Activated CD8-positive, alpha-beta memory T cell treated with anti-CD3 and anti-CD28 coated beads, Interleukin-2, amount 50 U/mL, for 1 hour (primary cell): ENCODE data around the gene TBC1D12.
A peak's percentile ranks its signal among the peaks of the same experiment; 100 is the strongest.
"Not testable (repeated sequence)": the region's sequence is repeated elsewhere in the genome, so short reads cannot be mapped to it uniquely, and the experiment has no call there.

ENCODE experiments used
- DNase-seq: peaks from one replicate; pipeline ENCODE4 v3.0.0-alpha.2; 2020; ENCODE audit errors: extremely low read depth

TBC1D12 gene

GRCh38 chr10:94402204-94402842 is at the start of gene TBC1D12:
TBC1D12 (plus strand) TSS chr10:94402541; CDS start chr10:94402614, 73 bp downstream.
- no peak for DNase-seq

DNA sequence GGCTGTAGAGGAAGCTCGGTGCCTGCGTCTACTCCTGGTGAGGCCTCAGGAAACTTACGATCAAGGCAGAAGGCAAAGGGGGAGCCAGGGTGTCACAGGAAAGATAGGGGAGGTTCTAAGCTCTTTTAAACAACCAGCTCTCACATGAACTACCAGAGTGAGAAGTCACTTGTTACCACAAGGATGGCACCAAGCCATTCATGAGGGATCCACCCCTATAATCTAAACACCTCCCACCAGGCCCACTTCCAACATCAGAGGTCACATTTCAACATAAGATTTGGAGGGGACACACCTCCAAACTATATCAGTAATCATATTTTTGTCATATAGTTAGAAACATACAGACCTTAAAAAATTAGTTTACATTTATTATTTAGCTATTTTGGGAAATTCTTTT is 49.0 kb upstream of the TBC1D12 start:
- DNase-seq = no peak

- no peak for DNase-seq
Measured at GRCh38 chr10:94355841-94356240, 46.5 kb upstream of the TBC1D12 start.

GRCh38 chr10:94357193-94357592 is 45.1 kb upstream of the TBC1D12 start:
- no peak for DNase-seq

DNA sequence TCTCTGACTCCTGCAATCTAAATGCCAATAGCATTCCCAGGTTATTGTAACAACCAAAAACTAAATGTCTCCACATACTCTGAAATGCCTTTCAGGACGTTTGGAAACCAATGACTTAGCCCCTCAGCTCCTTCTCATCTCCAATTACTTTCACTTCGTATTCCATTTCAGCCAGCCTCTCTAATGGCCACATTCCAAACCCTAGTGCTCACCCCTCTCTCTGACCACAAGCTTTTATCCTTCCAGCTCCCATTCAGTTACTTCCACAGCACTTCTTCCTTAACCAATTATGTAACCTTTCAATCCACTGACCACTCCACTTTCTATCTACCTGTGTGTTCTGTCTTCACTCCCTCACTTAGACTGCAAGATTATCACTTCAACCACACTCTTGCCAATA is 43.9 kb upstream of the TBC1D12 start:
- no peak for DNase-seq

- no peak for DNase-seq
Measured at GRCh38 chr10:94361171-94361794, 41.1 kb upstream of the TBC1D12 start.

GRCh38 chr10:94362360-94363250 is 39.7 kb upstream of the TBC1D12 start, which contains the start of gene NOC3L:
NOC3L (minus strand) TSS chr10:94362939; CDS start chr10:94362838, 101 bp downstream.
- DNase-seq = peak; percentile 80

DNA sequence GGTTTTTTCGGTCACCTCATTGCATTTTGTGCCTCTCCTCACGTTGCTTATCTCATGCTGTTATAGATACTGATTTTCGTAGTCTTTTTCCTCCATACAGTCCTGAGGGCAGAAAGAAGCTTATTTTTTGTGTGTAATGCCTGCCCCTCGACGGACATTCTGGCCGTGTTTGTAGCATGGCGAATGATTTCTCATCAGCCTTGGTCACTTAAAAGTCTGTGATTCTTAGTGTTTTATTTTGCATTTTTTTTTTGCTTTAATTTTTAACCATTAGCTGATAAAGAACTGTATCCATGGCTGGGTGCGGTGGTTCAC is 39.1 kb upstream of the TBC1D12 start:
- no peak for DNase-seq

- no peak for DNase-seq
Measured at GRCh38 chr10:94364482-94364881, 37.9 kb upstream of the TBC1D12 start.

- no peak for DNase-seq
Measured at GRCh38 chr10:94366382-94366781, 36.0 kb upstream of the TBC1D12 start.

DNA sequence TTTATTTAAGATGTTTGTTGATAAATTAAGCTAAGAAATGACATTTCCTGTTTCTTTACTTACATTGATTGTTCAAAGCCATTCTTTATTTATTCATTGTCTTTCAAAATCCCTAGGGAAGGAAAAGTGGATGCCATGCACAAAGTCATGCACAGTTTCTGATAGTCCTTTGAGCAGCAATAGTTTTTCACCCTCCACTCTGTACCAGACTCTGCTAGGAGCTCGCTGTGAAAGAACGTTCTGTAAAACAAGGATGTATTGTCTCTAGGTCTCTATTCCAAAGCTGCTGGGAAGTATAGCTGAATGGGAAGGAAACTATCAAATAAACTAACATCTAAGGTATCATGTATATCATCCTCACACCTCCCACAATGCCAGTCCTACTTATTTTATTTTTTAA is 31.8 kb upstream of the TBC1D12 start:
- no peak for DNase-seq

DNA sequence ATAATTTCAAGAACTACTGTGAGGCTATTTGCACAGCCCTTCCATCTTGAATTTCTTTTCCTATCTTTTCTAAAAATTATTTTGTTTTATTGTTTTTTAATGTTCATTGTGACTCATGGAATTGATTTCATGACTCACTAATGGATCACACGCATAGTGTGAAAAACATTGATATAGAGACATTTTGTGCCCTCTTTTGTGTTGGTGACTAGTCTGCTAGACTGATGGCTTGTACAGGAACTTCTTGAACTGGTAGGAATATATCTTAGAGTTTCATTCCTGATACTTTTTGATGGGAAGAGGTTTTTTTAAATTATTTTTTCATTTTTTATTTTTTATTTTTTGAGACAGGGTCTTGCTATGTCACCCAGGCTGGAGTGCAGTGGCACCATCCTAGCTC is 27.0 kb upstream of the TBC1D12 start:
- no peak for DNase-seq

GRCh38 chr10:94376865-94377264 is 25.5 kb upstream of the TBC1D12 start:
- no peak for DNase-seq

- no peak for DNase-seq
Measured at GRCh38 chr10:94383530-94383929, 18.8 kb upstream of the TBC1D12 start.

DNA sequence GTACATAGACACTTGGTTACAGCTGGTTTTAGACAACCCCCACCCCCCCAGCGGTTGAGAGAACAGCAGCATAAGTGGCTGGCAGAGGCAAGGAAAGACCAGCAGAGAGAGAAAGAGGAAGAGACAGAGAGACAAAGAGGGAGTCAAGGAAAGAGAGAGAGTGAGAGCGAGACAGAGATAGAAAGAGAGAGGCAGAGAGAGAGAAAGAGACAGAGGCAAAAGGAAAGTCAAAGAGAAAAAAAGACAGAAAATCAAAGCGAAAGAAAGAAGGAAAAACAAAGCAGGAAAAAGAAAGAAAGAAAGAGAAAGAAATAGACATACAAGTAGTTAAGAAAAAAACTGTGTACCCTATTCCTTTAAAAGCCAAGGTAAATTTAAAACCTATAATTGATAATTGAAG is 16.6 kb upstream of the TBC1D12 start:
- DNase-seq = not testable (repeated sequence)

- DNase-seq = not testable (repeated sequence)
Measured at GRCh38 chr10:94392117-94392516, 10.2 kb upstream of the TBC1D12 start.

- no peak for DNase-seq
Measured at GRCh38 chr10:94397549-94398370, 4.6 kb upstream of the TBC1D12 start.

- DNase-seq = no peak
Measured at GRCh38 chr10:94398762-94399161, 3.6 kb upstream of the TBC1D12 start.

- DNase-seq = no peak
Measured at GRCh38 chr10:94402843-94403379, 570 bp downstream of the TBC1D12 start.

DNA sequence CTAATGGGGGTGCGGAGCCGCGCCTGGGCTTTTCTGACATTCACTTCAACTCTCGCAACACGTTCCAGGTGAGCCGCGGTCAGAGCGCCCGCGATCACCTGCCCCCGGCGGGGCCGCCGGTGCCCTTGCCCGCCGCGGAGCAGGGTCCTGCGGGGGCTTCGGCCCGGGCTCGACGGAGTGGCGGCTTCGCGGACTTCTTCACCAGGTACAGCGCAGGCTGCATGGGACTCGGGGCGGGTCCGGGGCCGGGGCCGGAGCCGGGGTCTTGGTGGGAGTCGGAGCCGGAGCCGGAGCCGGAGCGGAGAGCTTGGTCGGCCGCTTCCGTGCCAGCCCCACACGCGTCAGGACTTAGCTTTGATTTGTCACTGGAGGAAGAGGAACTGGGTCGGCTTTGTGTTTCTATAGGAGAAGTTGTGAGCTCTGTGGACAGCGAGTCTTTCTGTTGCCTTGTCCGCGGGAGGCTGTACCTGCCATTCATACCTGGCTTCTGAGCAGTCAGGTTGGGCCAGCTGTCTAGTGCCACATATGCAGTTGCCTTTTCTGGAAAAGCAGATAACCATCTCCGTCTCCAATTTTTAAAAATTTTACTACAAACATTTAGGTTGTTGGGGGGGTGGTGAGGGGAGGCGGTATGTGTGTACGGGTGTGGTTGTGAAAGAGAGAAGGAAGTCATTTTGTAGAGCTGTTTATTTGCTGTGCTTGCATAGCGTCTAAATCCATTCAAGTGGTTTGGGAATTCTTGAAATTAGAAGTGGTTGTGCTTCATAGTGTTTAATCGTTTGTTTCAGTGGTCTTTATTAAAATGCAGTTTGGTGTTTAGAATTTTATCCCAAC is 1.3 kb downstream of the TBC1D12 start:
- DNase-seq = no peak

- DNase-seq = no peak
Measured at GRCh38 chr10:94405406-94405805, 3.1 kb downstream of the TBC1D12 start.
